ENCODE results near the gene HAUS5. TPM values are rescaled to one million over a fixed set of nuclear protein-coding genes. Genes with fewer than 3 reads are reported as not detected.

Gene HAUS5, protein sequence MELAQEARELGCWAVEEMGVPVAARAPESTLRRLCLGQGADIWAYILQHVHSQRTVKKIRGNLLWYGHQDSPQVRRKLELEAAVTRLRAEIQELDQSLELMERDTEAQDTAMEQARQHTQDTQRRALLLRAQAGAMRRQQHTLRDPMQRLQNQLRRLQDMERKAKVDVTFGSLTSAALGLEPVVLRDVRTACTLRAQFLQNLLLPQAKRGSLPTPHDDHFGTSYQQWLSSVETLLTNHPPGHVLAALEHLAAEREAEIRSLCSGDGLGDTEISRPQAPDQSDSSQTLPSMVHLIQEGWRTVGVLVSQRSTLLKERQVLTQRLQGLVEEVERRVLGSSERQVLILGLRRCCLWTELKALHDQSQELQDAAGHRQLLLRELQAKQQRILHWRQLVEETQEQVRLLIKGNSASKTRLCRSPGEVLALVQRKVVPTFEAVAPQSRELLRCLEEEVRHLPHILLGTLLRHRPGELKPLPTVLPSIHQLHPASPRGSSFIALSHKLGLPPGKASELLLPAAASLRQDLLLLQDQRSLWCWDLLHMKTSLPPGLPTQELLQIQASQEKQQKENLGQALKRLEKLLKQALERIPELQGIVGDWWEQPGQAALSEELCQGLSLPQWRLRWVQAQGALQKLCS
- total RNA-seq = 6.6 and 12.2 TPM in 2 replicates

DNA sequence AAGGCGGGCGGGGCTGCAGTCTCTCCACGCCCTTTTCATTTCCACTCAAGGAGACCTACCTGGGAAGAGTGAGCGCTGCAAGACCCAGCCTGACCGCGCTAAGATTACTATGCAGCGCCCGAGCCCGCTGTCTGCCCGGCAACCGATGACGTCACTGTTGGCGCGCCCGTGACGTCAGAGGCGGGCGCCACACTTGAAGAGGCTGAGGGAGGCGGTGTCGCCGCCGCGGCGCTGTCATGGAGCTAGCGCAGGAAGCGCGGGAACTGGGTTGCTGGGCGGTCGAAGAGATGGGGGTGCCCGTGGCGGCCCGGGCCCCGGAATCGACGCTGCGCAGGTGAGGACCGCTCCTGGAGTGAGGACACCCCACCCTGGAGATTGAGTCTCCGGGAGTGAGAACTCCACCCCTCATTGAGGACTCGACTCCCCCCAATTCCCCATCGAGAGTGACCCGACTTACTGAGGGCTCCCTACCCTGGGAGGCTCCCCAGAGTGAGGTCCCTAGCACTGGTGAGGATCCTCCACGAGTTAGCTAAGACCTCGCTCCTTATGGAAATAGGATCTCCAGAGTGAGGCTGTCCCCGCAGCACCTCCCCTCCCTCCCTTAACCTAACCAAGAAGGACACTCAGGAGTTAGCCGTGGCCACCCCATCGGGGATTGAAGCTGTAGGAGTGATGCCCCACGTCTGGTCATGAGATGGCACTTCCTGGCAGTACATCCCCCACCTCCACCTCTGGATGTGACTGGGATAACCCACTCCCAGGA, at the start of gene HAUS5:
TSS of gene HAUS5 (plus strand) at position 177 of the 763 bp plus-strand sequence. CDS start at position 237, 60 bp downstream.

DNA sequence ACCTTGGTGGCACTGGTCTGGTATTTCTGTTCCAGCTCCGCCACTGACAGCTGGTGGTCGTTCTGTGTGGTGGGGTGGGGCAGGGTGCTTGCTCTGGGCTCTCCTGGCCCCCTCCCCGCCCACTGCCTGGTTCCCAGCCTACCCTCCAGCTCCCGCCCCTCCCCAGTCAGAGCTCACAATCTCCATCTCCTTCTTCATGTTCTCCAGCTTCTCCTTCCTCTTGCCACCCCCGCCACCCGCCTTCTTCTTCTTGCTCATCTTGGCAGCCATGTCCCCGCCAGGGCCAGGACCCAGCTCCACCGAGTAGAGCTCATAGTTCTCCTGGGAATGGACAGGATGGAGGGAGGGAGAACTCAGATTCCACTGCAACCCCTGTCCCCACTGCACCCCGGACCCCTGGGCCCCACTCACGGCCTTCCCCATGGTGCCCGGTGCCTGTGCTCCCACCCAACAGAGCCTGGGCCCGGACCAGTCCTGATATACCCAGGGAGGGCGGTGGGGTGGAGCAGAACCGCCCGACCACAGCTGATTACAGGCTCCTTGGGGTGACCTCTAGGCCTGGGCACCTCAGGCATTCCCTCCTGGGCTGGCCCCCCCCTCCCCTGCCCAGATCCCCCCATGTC, 49.2 kb upstream of the HAUS5 start, which contains the start of gene ATP4A:
TSS of gene ATP4A (minus strand) at position 452 of the 623 bp plus-strand sequence. CDS start at position 423, 29 bp downstream.

DNA sequence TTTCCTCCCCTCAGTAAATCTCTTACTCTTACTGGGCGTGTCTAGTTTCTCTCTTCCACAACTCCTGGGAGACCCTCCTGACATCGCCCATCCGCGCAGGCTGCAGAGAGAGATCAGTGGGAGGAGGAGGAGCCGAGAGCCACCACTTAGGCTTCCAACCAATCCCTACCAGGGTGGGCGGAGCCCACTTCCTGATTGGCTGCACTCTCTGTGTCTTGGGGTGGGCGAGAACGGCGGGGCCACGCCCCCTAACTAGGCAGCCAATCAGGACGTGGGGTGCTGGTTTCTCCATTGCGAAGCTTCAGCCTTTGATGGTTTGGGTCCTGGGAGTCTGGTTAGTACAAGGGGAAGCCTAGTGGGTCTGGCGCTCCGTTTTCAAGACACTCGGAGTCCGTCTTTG, 26.7 kb upstream of the HAUS5 start, which contains the start of gene PMIS2:
TSS of gene PMIS2 (plus strand) at position 326 of the 400 bp plus-strand sequence. CDS start 87 bp downstream, outside the sequence.

DNA sequence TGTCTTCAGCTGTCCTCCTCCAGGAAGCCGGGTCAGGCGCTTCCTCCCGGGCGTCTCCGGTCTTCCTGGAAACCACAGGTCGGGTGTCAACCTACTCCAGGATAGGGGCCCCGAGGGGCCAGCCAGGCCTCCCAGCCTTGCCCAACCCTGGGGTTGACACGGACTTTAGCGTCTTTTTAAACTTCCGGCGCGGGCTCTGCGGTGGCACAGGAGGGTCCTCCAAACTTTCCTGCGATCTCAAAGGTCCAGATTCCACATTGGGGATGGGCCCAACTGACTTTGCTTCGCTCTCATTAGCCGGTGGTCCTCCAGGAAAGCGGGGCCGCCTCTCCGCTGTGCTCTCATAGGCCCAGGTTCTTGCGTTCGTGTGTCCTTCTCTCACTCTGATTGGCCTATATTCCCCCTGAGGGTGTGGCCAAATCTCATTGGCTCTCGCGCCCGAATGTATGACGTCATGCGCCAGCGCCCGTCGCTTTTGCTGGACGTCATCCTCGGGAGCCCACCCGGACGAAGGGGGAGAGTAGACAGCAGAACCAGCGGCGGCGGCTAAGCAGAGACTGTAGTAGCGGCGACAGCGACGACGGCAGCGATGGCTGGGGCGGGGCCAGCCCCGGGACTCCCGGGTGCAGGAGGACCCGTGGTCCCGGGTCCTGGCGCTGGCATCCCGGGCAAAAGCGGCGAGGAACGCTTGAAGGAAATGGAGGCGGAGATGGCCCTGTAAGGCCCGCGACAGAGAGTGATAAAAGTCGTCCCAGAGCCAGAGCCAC, 16.2 kb downstream of the HAUS5 start, which contains the start of gene RBM42:
TSS of gene RBM42 (plus strand) at position 472 of the 767 bp plus-strand sequence. CDS start at position 590, 118 bp downstream.

DNA sequence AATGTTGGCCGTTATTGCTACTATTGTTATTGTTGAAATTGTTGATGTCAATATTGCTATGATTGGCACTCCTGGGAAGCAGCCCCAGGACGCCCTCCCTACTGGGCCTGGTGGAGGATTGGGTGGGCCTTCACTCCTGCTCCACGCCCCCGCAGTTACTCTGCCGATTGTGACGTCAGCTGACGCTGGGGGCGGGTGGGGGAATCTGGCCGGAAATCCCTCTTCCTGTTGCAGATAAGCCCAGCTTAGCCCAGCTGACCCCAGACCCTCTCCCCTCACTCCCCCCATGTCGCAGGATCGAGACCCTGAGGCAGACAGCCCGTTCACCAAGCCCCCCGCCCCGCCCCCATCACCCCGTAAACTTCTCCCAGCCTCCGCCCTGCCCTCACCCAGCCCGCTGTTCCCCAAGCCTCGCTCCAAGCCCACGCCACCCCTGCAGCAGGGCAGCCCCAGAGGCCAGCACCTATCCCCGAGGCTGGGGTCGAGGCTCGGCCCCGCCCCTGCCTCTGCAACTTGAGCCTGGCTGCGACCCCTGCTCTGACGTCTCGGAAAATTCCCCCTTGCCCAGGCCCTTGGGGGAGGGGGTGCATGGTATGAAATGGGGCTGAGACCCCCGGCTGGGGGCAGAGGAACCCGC, 29.1 kb downstream of the HAUS5 start, which contains the start of gene ETV2:
TSS of gene ETV2 (plus strand) at position 231 of the 637 bp plus-strand sequence. CDS start 716 bp downstream, outside the sequence.

DNA sequence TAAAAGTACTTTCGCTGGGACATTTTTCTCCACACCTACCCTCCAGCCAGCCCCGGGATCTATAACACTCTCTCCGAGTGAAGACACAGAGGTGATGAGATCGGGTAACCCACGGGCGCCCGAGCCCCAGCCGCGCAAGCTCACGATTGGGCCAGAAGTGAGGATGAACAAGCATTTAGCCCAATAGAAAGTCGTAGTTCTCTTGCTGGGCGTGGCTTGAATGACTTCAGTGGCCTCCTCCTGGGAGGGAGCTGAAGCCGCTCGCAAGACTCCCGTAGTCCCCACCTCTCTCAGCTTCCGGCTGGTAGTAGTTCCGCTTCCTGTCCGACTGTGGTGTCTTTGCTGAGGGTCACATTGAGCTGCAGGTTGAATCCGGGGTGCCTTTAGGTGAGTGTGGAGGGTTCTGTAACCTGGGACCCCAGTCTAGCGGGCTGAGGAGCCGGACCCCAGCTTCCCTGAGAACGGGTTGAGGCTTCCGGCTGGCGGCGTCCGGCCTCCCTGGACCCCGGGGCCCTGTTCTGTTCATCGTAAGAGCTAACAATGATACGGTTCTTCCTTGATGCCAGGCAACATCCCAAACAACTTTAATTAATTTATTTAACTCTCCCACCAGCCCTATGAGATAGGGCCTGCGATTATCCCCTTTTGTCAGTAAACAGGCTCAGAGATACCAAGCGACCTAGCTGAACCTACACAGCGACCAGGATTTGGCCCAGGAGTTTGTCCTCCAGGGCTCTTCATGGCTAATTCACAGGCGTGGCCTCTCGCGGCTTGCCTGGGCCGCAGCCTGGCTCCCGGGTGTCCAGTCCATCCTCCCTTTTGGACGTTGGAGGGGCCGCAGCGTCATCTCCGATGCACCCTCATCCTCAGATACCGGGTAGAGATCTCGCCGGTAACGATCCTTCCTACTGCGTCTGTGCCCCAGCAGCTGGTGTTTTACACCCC, 35.8 kb downstream of the HAUS5 start, which contains the start of gene COX6B1:
TSS of gene COX6B1 (plus strand) at position 307 of the 945 bp plus-strand sequence. CDS start 2,921 bp downstream, outside the sequence.

DNA sequence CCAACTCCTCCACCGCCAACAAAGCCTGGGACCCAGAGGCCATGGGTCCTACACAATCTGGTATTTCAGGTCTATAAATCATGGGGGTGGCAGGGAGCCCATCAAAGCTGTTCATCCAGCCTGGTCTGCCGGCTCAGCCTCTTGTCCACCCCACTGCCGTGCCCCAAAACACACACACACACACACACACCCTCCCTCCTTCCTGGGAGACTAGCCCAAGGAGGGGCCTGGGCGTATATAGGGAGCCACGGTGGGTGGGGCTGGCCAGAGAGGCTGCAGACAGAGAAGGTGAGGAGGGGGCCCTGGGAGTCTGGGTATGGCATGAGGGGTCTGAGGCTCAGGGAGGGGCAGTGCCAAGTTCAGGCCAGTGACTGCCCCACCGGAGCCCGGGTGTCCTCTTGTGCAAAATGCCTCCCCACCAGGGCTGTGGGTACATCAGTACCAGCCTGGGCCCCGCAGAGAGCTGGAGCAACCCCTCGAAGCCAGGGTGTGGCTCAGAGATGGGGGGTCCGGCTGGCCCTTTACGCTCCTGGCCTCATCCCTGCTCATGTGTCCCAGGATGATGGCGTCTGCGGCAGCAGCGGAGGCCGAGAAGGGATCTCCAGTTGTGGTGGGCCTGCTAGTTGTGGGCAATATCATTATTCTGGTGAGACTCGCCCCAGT, 53.8 kb downstream of the HAUS5 start, which contains the start of gene UPK1A:
TSS of gene UPK1A (plus strand) at position 267 of the 663 bp plus-strand sequence. CDS start at position 563, 296 bp downstream.

Other genes starting within 250 kb of the HAUS5 start
- gene GPR42, start 241.7 kb upstream of the HAUS5 start, total RNA-seq = not detected in 2 replicates
- not detected in 2 replicates for gene FFAR2, start 164.5 kb upstream of the HAUS5 start, total RNA-seq
- not detected in 2 replicates for gene KRTDAP, start 122.3 kb upstream of the HAUS5 start, total RNA-seq
- 6.4 and 13.6 TPM in 2 replicates for gene DMKN, start 99.1 kb upstream of the HAUS5 start, total RNA-seq
- 2.9 and 10.6 TPM in 2 replicates for gene SBSN, start 84.4 kb upstream of the HAUS5 start, total RNA-seq
- gene GAPDHS, start 79.3 kb upstream of the HAUS5 start, total RNA-seq = 0.17 TPM in 1 of 2 replicates, not detected in the other
- gene TMEM147, start 67.1 kb upstream of the HAUS5 start, total RNA-seq = 56.6 and 103 TPM in 2 replicates
- gene ATP4A, start 49.1 kb upstream of the HAUS5 start, total RNA-seq = not detected in 2 replicates
- not detected in 2 replicates for gene PMIS2, start 26.6 kb upstream of the HAUS5 start, total RNA-seq
- 53.3 and 62.4 TPM in 2 replicates for gene RBM42, start 16.3 kb downstream of the HAUS5 start, total RNA-seq
- 0.17 and 0.44 TPM in 2 replicates for gene ETV2, start 29.0 kb downstream of the HAUS5 start, total RNA-seq
- 225 and 365 TPM in 2 replicates for gene COX6B1, start 35.6 kb downstream of the HAUS5 start, total RNA-seq
- not detected in 2 replicates for gene UPK1A, start 53.8 kb downstream of the HAUS5 start, total RNA-seq
- not detected in 2 replicates for gene ZBTB32, start 91.8 kb downstream of the HAUS5 start, total RNA-seq
- gene KMT2B, start 105.3 kb downstream of the HAUS5 start, total RNA-seq = 9.8 and 10.9 TPM in 2 replicates
- gene IGFLR1, start 129.7 kb downstream of the HAUS5 start, total RNA-seq = 0.29 and 1.2 TPM in 2 replicates
- 4.6 and 7.3 TPM in 2 replicates for gene U2AF1L4, start 132.7 kb downstream of the HAUS5 start, total RNA-seq
- gene PSENEN, start 132.9 kb downstream of the HAUS5 start, total RNA-seq = 18.4 and 20.2 TPM in 2 replicates
- gene LIN37, start 135.8 kb downstream of the HAUS5 start, total RNA-seq = 8.0 and 18.5 TPM in 2 replicates
- 125 and 302 TPM in 2 replicates for gene HSPB6, start 144.3 kb downstream of the HAUS5 start, total RNA-seq
- gene PROSER3, start 145.4 kb downstream of the HAUS5 start, total RNA-seq = 6.1 and 9.9 TPM in 2 replicates
- 5.6 and 10.0 TPM in 2 replicates for gene ARHGAP33, start 162.8 kb downstream of the HAUS5 start, total RNA-seq
- gene PRODH2, start 200.1 kb downstream of the HAUS5 start, total RNA-seq = not detected in 2 replicates
- not detected in 2 replicates for gene NPHS1, start 239.8 kb downstream of the HAUS5 start, total RNA-seq
- gene KIRREL2, start 244.2 kb downstream of the HAUS5 start, total RNA-seq = not detected in 2 replicates

Measured in smooth muscle cell of trachea (primary cell).